GM12878 (cell line): ENCODE results near the gene C17orf107.

Source experiments
- ATF7 ChIP-seq: fragments of 450-650 bp; IDR thresholded peaks from 2 replicates; pipeline ENCODE4 v1.6.1; 2016; ENCODE audit warnings: low read depth, mild to moderate bottlenecking
- ETV6 ChIP-seq, 2 experiments: fragments of 450-650 bp in 1 of 2; IDR thresholded peaks in 1 of 2; conservative IDR thresholded peaks in 1 of 2; 2 replicates each; pipeline ENCODE4 v1.6.1; 2014; ENCODE audit warnings: antibody characterized with exemption in 1 of 2, borderline replicate concordance in 1 of 2, low read depth in 1 of 2, mild to moderate bottlenecking in 1 of 2, moderate library complexity in 1 of 2
- EZH2 ChIP-seq: IDR thresholded peaks from 2 replicates; pipeline ENCODE4 v1.6.1; 2012; ENCODE audit warnings: low read depth, mild to moderate bottlenecking, control low read depth, inconsistent platforms, low read length, borderline replicate concordance; ENCODE audit not compliant: control insufficient read depth
- POLR2AphosphoS5 ChIP-seq: IDR thresholded peaks from 2 replicates; pipeline ENCODE4 v1.6.1; 2011; ENCODE audit warnings: mild to moderate bottlenecking, low read length, inconsistent platforms
- SIN3A ChIP-seq: IDR thresholded peaks from 2 replicates; pipeline ENCODE4 v1.6.1; 2012; ENCODE audit warnings: low read depth, low read length, improper control_type of control experiment
- SMC3 ChIP-seq: IDR thresholded peaks from 2 replicates; pipeline ENCODE4 v1.6.1; 2011; ENCODE audit warnings: low read length, improper control_type of control experiment, borderline replicate concordance
- TAF1 ChIP-seq: IDR thresholded peaks from 2 replicates; pipeline ENCODE4 v1.6.1; 2011; ENCODE audit warnings: mild to moderate bottlenecking, low read depth, low read length, borderline replicate concordance
- USF2 ChIP-seq: IDR thresholded peaks from 2 replicates; pipeline ENCODE4 v1.6.1; 2011; ENCODE audit warnings: low read depth, low read length, improper control_type of control experiment, borderline replicate concordance
- YY1 ChIP-seq: IDR thresholded peaks from 2 replicates; pipeline ENCODE4 v1.6.1; 2011; ENCODE audit warnings: low read depth, mild to moderate bottlenecking, low read length
- TF ChIP-seq, protein P1 (sequence below), 3 experiments: IDR thresholded peaks in 2 of 3; conservative IDR thresholded peaks in 1 of 3; 2 replicates each; pipeline ENCODE4 v1.5.1; 2011; ENCODE audit warnings: low read depth in 3 of 3, low read length in 3 of 3, mild to moderate bottlenecking in 3 of 3, control low read depth in 2 of 3, moderate library complexity in 2 of 3, inconsistent platforms in 1 of 3, mixed read lengths in 1 of 3; ENCODE audit not compliant: control insufficient read depth in 2 of 3, insufficient read depth in 1 of 3; ENCODE audit errors: extremely low read depth in 1 of 3

- TF ChIP-seq ATF7 (no peak), EZH2 (no peak), POLR2AphosphoS5 (peak; percentile 51), SMC3 (no peak), SIN3A (no peak), TAF1 (no peak), ETV6 (conservative IDR thresholded peaks at IDR 0.05 in 1 of 2, IDR thresholded peaks at IDR 0.05 in 1 of 2; ENCODE audit: borderline replicate concordance in 1 of 2, low read depth in 1 of 2) (no peak), YY1 (no peak), USF2 (no peak)
- TF ChIP-seq, protein P1, sequence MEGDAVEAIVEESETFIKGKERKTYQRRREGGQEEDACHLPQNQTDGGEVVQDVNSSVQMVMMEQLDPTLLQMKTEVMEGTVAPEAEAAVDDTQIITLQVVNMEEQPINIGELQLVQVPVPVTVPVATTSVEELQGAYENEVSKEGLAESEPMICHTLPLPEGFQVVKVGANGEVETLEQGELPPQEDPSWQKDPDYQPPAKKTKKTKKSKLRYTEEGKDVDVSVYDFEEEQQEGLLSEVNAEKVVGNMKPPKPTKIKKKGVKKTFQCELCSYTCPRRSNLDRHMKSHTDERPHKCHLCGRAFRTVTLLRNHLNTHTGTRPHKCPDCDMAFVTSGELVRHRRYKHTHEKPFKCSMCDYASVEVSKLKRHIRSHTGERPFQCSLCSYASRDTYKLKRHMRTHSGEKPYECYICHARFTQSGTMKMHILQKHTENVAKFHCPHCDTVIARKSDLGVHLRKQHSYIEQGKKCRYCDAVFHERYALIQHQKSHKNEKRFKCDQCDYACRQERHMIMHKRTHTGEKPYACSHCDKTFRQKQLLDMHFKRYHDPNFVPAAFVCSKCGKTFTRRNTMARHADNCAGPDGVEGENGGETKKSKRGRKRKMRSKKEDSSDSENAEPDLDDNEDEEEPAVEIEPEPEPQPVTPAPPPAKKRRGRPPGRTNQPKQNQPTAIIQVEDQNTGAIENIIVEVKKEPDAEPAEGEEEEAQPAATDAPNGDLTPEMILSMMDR (IDR thresholded peaks at IDR 0.05 in 2 of 3, conservative IDR thresholded peaks at IDR 0.05 in 1 of 3; ENCODE audit: control insufficient read depth in 2 of 3, extremely low read depth in 1 of 3, insufficient read depth in 1 of 3, low read depth in 3 of 3, low read length in 3 of 3) = no peak
These were observed 47.7 kb downstream of the C17orf107 start for GRCh38 chr17:4947010-4947410.
